Esophagus squamous epithelium (tissue), 5 donors: ENCODE measurements around the gene PRKN. TPM values are rescaled to one million over a fixed set of nuclear protein-coding genes. Genes with fewer than 3 reads are reported as not detected.

Source experiments
- DNase-seq: peaks from one replicate; lab custom pipeline; 2025; lab: John Stamatoyannopoulos, UW
- H3K27ac ChIP-seq, 4 donors: fragments of 200-600 bp; sonication (generic); one replicate each; pipeline ENCODE4 v1.5.1; 2016 to 2019; ENCODE audit warnings: mild to moderate bottlenecking in 1 of 4
- H3K27me3 ChIP-seq, 4 donors: fragments of 200-600 bp; sonication (generic); 1 replicate in 3 of 4; 2 replicates in 1 of 4; pipeline versions ENCODE4 v1.5.1 to v1.6.0; 2017 to 2021; ENCODE audit warnings: antibody characterized with exemption in 1 of 4
- H3K36me3 ChIP-seq, 3 donors: fragments of 200-600 bp; sonication (generic); one replicate each; pipeline ENCODE4 v1.5.1; 2016 to 2019
- H3K4me1 ChIP-seq, 3 donors: fragments of 200-600 bp; sonication (generic); one replicate each; pipeline ENCODE4 v1.5.1; 2017 to 2019
- H3K4me3 ChIP-seq, 4 donors: fragments of 200-600 bp; sonication (generic); 1 replicate in 3 of 4; 2 replicates in 1 of 4; pipeline ENCODE4 v1.5.1; 2016 to 2019; ENCODE audit warnings: mild to moderate bottlenecking in 2 of 4, moderate library complexity in 1 of 4
- H3K9me3 ChIP-seq, 3 donors: fragments of 200-600 bp; sonication (generic); one replicate each; pipeline ENCODE4 v1.5.1; 2016 to 2019
- CTCF ChIP-seq, 6 experiments: fragments of 450-650 bp in 4 of 6; fragments of 200-600 bp in 2 of 6; sonication (generic) in 2 of 6; IDR thresholded peaks; one replicate each; pipeline ENCODE4 v1.5.1; 2016 to 2019; ENCODE audit warnings: antibody characterized with exemption in 6 of 6, mild to moderate bottlenecking in 4 of 6, moderate library complexity in 4 of 6
- POLR2A ChIP-seq, 4 donors: fragments of 450-650 bp; IDR thresholded peaks; one replicate each; pipeline ENCODE4 v1.6.1; 2017; ENCODE audit warnings: antibody characterized with exemption in 4 of 4, mild to moderate bottlenecking in 4 of 4, moderate library complexity in 3 of 4
- WGBS, 2 donors: methylation state at CpG; one replicate each; pipeline ENCODE4 v1.1.5; 2018; 5-methylcytosine and 5-hydroxymethylcytosine counted together
- intact Hi-C: fragments of 100-400 bp; cut with DNase I; formaldehyde crosslinking; loops from one replicate; pipeline ENCODE4 v1.15.0; 2022
- total RNA-seq, 4 donors: library from RNA; depleted of rRNA; stranded (reverse); fragments of >200 nt; gene quantifications; one replicate each; pipeline ENCODE4 v1.1.0, GENCODE V29; 2016
- donor health status: DM: yes; HTN: yes; CAD: no.

PRKN gene
- total RNA-seq, 4 donors from 2014 or later, result 0.70 to 5.5 (median 2.2) TPM

- Histone ChIP-seq H3K4me1 (no peaks in the 10 kb centered on the region), H3K27me3 (no peaks in the 10 kb centered on the region), H3K9me3 (no peaks in the 10 kb centered on the region), H3K36me3 (no peaks in the 10 kb centered on the region), H3K27ac (no peak overlapping the region), H3K4me3 (no peak overlapping the region)
- no peak for TF ChIP-seq POLR2A (IDR thresholded peaks at IDR 0.05)
- TF ChIP-seq CTCF (IDR thresholded peaks at IDR 0.05), result no peak
- intact Hi-C loops, result no loop called here
- WGBS, 2 donors, result 81 to 85% methylated on average over 6 to 8 of the region's 11 CpGs
- no peak for DNase-seq
Measured at GRCh38 chr6:162217811-162218493, 509.6 kb downstream of the PRKN start.

GRCh38 chr6:162217058-162217457, 510.5 kb downstream of the PRKN start:
- TF ChIP-seq POLR2A (IDR thresholded peaks at IDR 0.05) (no peak), CTCF (IDR thresholded peaks at IDR 0.05) (no peak)
- Histone ChIP-seq H3K27ac (no peak overlapping the region), H3K36me3 (no peaks in the 10 kb centered on the region), H3K27me3 (no peaks in the 10 kb centered on the region), H3K4me3 (no peak overlapping the region), H3K9me3 (no peaks in the 10 kb centered on the region), H3K4me1 (no peaks in the 10 kb centered on the region)
- WGBS, 2 donors, result 81 to 89% methylated on average over 1 of the region's 1 CpG
- no peak for DNase-seq
- intact Hi-C loops, result no loop called here

DNA sequence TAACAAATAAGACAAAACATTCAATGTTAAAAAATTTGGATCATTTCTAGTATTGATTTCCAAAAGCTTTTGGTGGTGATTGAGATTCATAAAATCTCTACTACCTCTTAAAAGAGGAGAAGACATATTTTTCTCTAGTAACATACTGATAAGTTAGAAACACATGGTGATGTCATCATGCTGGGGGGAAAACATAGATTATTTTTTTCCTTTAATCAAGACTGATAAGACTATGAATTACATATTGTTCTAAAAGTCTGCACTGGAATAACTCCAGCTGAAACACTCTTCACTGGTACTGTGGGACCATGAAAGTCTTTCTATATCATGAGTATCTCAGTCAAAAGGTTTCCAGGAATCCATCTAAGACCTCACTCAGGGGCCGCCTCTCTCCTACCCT, 515.8 kb downstream of the PRKN start:
- intact Hi-C loops, result no loop called here
- H3K4me1 ChIP-seq, result no peaks in the 10 kb centered on the region
- H3K36me3 ChIP-seq, result no peaks in the 10 kb centered on the region
- WGBS, 2 donors, result 100% methylated on average over 1 of the region's 1 CpG
- no peaks in the 10 kb centered on the region for H3K27me3 ChIP-seq
- no peak for TF ChIP-seq POLR2A (IDR thresholded peaks at IDR 0.05)
- no peak for TF ChIP-seq CTCF (IDR thresholded peaks at IDR 0.05)
- DNase-seq, result no peak
- no peaks in the 10 kb centered on the region for H3K9me3 ChIP-seq
- H3K27ac ChIP-seq, result no peak overlapping the region
- no peak overlapping the region for H3K4me3 ChIP-seq

DNA sequence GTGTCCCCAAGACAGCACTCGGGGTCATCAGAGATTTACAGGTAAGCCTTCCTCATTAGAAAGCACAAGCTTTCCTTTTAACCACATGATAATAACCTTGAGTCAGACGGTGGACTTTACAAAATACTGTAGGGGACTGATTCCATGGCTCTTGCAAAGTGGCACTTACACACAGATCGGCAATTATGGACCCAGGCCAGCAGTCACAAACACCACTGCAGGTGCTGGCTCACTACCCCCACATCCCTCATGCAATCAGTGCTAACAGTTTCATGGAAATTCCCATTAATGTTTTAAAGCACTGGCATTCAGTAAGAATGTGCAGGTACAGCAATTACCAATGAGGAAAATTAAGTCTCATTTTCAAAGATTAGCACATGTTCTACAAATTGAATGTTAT, 516.5 kb downstream of the PRKN start:
- Histone ChIP-seq H3K27ac (no peak overlapping the region), H3K4me3 (no peak overlapping the region), H3K4me1 (no peaks in the 10 kb centered on the region), H3K27me3 (no peaks in the 10 kb centered on the region), H3K9me3 (no peaks in the 10 kb centered on the region), H3K36me3 (no peaks in the 10 kb centered on the region)
- no peak for DNase-seq
- intact Hi-C loops, result no loop called here
- TF ChIP-seq POLR2A (IDR thresholded peaks at IDR 0.05) (no peak), CTCF (IDR thresholded peaks at IDR 0.05) (no peak)
- 77 to 81% methylated on average over 3 of the region's 3 CpGs for WGBS, 2 donors

GRCh38 chr6:162203287-162203686, 524.3 kb downstream of the PRKN start:
- WGBS, 2 donors, result 41 to 49% methylated on average over 5 of the region's 5 CpGs
- intact Hi-C loops, result no loop called here
- no peaks in the 10 kb centered on the region for H3K4me1 ChIP-seq
- no peak overlapping the region for H3K4me3 ChIP-seq
- no peak overlapping the region for H3K27ac ChIP-seq
- no peaks in the 10 kb centered on the region for H3K9me3 ChIP-seq
- TF ChIP-seq POLR2A (IDR thresholded peaks at IDR 0.05) (no peak), CTCF (IDR thresholded peaks at IDR 0.05) (no peak)
- H3K27me3 ChIP-seq, result no peaks in the 10 kb centered on the region
- DNase-seq, result no peak
- no peaks in the 10 kb centered on the region for H3K36me3 ChIP-seq
